ENCODE measurements around the gene ENKD1. TPM values are rescaled to one million over a fixed set of nuclear protein-coding genes. Genes with fewer than 3 reads are reported as not detected.

Gene ENKD1
- total and polyA plus RNA-seq, 2 of the 4 experiments (the other 2 are of a cell fraction): 2.9 to 6.3 TPM

GRCh38 chr16:67679935-67680897 lies 13.7 kb upstream of the ENKD1 start:
- TF ChIP-seq ELK1 (IDR thresholded peaks at IDR 0.05; ENCODE audit: borderline replicate concordance, low read depth, low read length) (no peak), MXI1 (IDR thresholded peaks at IDR 0.05; ENCODE audit: borderline replicate concordance, low read depth, low read length) (no peak), MAZ (IDR thresholded peaks at IDR 0.05; ENCODE audit: borderline replicate concordance, low read depth, low read length) (no peak), RFX5 (IDR thresholded peaks at IDR 0.05; ENCODE audit: low read depth, low read length) (no peak), CHD1 (IDR thresholded peaks at IDR 0.05; ENCODE audit: low read depth, low read length) (no peak), RCOR1 (IDR thresholded peaks at IDR 0.05; ENCODE audit: insufficient replicate concordance, low read length) (no peak), NFE2L2 (IDR thresholded peaks at IDR 0.05; ENCODE audit: low read depth, low read length) (no peak)
- Histone ChIP-seq H2BK120ac (ENCODE audit: low read depth, low read length) (no peak overlapping the region), H3K4me3 (ENCODE audit: insufficient read depth, low read depth, low read length) (no peak overlapping the region), H3K27ac (ENCODE audit: insufficient read depth, low read length) (no peak overlapping the region), H3K4me2 (ENCODE audit: low read depth, low read length) (no peak overlapping the region), H2AK5ac (ENCODE audit: low read depth, low read length) (no peak overlapping the region), H3K79me1 (ENCODE audit: low read depth in 1 of 2, low read length in 2 of 2) (peaks cover 0 to 25% of the 10 kb centered on the region in 2 experiments; a peak in 2 of 4 replicates), H4K91ac (ENCODE audit: insufficient read depth, low read depth, low read length) (no peak overlapping the region), H2BK5ac (ENCODE audit: low read depth, low read length, poor library complexity, severe bottlenecking) (no peak overlapping the region), H4K5ac (ENCODE audit: low read depth, low read length) (no peak overlapping the region), H4K8ac (ENCODE audit: low read depth in 2 of 2, low read length in 2 of 2) (no peak overlapping the region), H4K20me1 (ENCODE audit: insufficient read depth, low read length) (no peaks in the 10 kb centered on the region), H3K27me3 (ENCODE audit: control insufficient read depth, insufficient read depth, low read length) (no peaks in the 10 kb centered on the region), H2AK9ac (replicated peaks; ENCODE audit: low read depth, low read length, poor library complexity) (no peak overlapping the region), H3K9me1 (ENCODE audit: insufficient read depth, low read length) (peaks cover 13% of the 10 kb centered on the region), H2BK20ac (ENCODE audit: low read depth, low read length) (no peak overlapping the region), H3K14ac (replicated peaks; ENCODE audit: low read depth, low read length) (no peak overlapping the region), H3K18ac (ENCODE audit: low read depth, low read length) (no peak overlapping the region), H3K23ac (ENCODE audit: low read depth, low read length) (no peak overlapping the region), H2AFZ (replicated peaks; ENCODE audit: low read length, poor library complexity) (no peak overlapping the region), H3K9ac (ENCODE audit: low read depth, low read length) (no peak overlapping the region), H3K36me3 (ENCODE audit: control insufficient read depth, insufficient read depth, low read length) (peaks cover 24% of the 10 kb centered on the region), H3K9me3 (ENCODE audit: control insufficient read depth, insufficient read depth, low read length) (no peaks in the 10 kb centered on the region), H3K4ac (ENCODE audit: low read depth, low read length) (no peak overlapping the region), H2BK15ac (ENCODE audit: low read depth, low read length) (no peak overlapping the region), H3K56ac (ENCODE audit: extremely low read depth, insufficient read depth, low read length) (no peak overlapping the region), H3K4me1 (ENCODE audit: control insufficient read depth, insufficient read depth, low read length) (peaks cover 2% of the 10 kb centered on the region; the same call in 1 of the 2 replicates)
- in situ Hi-C loops (cut with MboI; ENCODE audit: low sequenced_read_pairs) (no loop called here), dilution Hi-C loops (cut with HindIII; ENCODE audit: low sequenced_read_pairs, unreplicated experiment) (no loop called here), intact Hi-C loops (cut with micrococcal nuclease) (loop anchor here (10.0 kb wide), 1 partner anchor 355 kb away; no protein-coding TSS in a partner anchor)
- DNase-seq (no peak), ATAC-seq (ENCODE audit: low read depth) (no peak)
- POLR2A ChIA-PET (ENCODE audit: unreplicated experiment): no interaction called here
- no TSS peak for BruUV-seq (replicated peaks)
- 97% methylated on average over 3 of the region's 10 CpGs; no CpG with 5 or more reads in 1 of the 2 experiments for WGBS, 2 experiments (ENCODE audit: extremely low coverage in 2 of 2, insufficient read length in 1 of 2)
- CTCF ChIA-PET: interaction anchor here (1.0 kb wide), 1 partner anchor 12 kb away, joined by 3 read pairs; no protein-coding TSS in a partner anchor
